HG03571 (cell line): ENCODE data around the gene TSC1.

Experiments used
- ATAC-seq: cut with Tn5 transposase; IDR thresholded peaks from one replicate; pipeline ENCODE4 v1.9.1; 2021; ENCODE audit not compliant: unreplicated experiment

The TSC1 gene

DNA sequence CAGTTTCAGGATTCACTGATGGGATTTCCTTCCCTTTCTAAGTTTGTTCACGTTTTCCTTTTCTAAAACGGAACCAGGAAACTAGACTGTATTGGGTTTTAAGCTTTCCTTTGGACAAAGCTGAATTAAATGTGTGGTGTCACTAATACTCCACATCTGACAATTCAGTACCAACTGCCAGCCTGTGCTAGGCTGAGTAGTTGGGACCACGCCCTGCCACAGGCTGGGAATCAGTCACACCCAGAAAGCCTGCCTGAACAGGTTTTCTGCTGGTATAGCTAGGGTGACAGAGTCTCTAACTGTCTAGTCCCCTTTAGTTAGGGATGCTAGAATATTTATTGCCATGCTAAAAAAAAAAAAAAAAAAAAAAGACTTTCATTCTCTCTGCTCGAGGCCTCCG is 50.1 kb downstream of the TSC1 start:
- no peak for ATAC-seq

DNA sequence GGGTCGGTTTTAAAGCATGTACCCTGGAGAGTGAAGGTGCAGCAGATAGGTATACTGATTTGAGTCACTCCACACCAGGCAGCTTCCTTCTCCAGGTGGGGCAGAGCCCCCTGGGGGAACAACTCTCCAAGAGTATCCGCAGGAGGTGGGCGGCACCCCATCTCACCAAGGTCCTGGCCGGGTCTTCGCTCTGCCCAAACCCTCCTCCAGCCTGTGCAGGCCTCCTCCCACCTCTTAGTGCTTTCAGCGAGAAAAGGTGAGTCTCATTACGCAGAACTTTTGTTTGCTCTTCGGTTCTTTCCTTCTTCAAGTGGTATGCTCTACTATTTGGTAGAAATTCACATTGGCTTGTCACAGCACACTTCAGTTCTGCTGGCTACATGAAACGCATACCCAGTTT is 52.0 kb downstream of the TSC1 start:
- no peak for ATAC-seq

DNA sequence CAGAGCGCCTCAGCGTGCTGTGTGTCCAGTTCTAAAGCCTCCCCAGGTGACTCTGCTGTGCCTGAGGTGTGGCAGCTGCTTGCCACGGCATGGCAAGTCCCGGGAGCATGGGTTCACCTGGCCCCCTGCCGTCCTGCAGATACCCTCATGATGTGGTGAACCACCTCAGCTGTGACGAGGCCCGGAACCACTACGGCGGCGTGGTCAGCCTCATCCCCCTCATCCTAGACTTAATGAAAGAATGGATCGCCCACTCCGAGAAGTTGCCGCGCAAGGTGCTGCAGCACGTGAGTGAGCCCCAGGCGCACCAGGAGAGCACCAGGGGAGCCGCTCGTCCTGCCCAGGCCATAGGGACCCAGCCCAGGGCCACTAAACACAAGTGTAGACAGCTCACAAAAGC is 56.3 kb downstream of the TSC1 start:
- ATAC-seq, result no peak

DNA sequence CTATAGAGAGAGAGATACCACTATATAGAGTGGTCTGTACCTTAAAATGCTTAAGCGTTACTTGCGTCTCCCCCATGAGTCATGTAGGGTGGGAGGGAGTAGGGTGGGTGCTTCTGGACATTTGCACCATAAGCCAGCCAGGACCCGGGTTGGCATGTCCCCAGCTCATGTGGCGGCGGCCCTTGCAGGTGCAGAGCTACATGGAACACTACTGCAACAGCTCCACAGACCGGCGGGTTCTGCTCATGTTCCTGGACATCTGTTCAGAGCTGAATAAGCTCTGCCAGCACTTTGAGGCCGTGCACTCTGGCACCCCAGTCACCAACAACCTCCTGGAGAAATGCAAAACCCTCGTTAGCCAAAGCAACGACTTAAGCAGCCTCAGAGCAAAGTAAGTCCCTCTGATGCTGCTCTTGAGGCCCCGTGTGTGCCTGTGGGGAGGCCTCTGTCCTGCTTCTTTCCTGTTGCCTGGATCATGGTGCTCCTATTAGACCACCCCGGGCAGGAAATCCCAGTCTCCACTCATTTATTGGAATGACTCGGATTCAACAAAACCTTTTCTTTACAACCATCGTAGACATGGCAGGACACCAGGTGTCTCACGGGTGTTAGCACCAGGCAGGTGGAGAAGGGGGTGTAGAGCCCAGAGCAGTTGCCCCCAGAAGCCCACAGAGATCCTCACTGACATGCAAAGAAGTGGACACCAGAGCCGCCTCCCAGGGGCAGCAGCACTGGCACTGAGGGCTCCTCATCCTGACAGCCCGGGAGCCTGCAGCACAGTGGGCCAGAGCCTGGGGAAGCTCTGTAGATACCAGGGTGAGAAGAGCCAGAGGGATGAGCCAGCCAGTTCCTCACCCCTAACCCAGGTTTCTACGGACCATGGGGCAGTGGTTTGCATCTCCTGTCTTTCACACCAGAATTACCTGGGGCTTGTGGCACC is 57.0 kb downstream of the TSC1 start:
- ATAC-seq, result no peak

DNA sequence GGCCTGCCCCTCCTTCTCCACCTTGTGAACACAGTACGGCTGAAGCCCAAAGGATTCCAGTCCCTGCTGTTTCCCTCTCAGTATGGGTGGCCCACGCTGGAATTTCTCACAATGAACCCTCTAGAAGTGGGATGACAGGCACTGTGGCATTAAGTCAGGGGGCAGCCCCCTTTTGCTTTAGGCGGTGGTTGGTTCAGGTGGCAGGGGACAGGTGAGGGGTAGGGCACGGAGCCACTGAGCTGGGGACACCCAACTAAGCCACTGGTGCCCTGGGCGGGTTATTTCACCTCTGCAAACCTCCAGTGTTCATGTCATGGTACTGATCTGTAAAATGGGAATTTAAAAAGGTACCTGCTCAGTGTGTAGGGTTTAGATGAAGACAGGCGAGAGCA is 58.1 kb downstream of the TSC1 start:
- ATAC-seq, result no peak

DNA sequence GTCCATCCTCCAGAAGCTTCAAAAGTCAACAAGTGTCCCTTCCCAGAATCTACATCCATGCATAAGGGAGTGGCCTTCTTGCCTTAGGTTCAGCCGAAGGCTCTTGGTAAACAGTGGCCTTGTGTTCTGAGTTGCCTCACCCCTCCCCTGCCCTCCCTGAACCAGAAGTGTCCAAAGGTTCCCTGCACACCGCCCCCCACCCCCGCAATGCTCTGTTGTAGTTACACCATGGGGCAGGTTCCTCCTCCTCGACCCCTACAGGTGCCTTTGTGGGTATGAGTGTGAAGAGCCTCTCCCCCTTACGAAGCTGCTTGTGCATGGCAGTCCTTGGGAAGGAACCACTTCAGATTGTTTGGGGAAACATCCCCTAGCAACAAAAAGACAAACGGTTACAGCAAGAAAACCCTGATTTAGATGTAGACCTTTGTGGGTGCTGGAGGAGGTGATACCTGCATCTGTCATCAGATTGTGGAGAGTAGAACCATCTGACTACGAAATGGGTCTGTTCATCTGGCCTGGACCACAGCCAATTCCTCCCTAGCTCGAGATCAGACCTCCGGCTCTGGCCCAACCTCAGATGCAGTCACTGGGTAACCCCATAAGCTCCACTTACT is 58.6 kb downstream of the TSC1 start:
- ATAC-seq, result no peak

DNA sequence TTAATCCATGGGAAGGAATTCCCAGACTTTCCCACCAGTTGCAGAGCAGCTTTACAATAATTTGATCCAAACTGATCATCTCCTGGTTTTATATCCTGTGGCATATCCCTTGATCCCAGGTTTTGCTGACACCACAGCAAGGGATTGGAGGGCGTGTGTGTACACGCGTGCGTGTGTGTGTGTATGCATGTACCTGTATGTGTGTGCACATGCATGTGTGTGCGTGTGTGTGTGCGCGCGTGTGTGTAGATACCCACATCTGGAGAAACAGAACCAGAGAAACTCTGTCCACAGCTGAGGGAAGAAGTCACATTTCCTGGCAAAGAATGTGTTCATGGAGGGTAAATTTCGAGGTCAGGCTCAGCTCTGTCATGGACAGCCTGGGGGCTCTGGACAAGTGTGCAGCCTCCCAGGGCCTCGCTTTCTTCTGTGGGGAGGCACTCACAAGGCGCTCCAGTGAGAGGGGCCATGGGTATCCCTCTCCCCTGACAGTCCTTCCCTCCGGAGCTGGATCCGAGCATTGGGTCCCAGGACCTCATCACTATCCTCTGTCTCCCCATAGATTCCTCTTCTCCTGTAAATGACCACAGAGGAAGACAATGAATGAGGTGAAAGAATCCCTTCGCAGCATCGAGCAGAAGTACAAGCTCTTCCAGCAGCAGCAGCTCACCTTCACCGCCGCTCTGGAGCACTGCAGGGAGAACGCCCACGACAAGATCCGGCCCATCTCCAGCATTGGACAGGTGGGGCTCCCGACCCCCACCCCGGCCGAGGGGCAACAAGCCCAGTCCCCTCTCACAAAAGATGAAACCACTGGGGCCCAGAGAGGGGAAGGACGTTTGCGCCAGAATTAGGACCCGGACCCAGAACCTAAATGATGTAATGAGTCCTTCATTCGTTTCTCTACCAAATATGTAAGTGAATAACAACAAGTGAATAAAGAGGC is 60.8 kb downstream of the TSC1 start:
- ATAC-seq, result no peak

DNA sequence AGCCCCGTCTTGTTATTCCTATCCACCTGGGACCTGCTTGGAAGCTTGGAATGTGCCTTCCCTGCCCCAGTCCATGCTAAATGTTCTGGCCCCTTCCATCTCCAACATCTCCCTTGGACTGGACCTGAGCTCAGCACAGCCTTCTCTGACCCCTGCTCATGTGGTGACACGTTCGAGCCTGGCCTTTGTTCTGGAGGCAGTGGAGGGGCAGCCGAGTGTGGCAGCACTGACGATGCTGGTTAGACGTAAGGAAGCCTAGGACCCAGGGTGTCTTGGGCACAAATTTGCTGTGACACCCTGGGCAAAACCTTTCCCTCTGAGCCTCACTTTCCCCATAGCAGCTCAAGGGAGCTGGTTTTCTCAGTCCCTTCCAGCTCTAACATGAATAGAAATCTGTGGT is 61.8 kb downstream of the TSC1 start:
- ATAC-seq, result no peak

DNA sequence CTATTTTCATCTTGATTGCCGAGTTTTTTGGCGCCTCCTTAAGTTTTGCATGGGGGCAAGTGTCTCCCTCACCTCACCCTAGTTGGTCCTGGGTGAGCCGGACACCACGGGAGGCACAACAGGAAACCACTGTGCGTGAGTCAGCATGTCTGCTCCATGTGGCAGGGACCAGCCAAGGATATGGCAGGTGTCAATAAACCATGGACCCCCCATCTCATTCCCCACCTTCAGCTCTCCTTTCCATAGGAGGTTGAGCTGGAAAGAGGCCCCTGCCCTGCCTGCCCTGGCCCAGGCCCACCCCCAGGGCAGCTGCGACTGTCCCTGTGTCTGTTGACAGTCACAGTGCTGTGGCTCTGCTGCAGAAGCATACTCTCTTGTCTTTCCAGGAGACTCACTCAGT is 62.6 kb downstream of the TSC1 start:
- no peak for ATAC-seq

DNA sequence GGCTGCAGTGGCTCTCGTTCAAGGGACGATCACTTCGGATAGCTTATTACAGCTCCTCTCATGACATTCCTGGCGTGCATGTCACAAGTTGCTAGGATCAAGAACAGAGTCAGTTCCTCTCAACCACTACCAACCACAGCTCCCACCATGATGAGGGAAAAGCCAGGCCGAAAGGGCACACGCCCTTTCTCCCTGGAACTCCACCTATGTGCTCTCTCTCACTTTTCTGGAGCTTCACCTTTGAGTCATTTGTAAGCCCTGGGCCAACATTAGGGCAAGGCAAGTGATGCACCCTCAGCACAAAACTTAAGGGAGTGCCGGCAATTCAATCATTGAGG is 64.1 kb downstream of the TSC1 start:
- no peak for ATAC-seq

DNA sequence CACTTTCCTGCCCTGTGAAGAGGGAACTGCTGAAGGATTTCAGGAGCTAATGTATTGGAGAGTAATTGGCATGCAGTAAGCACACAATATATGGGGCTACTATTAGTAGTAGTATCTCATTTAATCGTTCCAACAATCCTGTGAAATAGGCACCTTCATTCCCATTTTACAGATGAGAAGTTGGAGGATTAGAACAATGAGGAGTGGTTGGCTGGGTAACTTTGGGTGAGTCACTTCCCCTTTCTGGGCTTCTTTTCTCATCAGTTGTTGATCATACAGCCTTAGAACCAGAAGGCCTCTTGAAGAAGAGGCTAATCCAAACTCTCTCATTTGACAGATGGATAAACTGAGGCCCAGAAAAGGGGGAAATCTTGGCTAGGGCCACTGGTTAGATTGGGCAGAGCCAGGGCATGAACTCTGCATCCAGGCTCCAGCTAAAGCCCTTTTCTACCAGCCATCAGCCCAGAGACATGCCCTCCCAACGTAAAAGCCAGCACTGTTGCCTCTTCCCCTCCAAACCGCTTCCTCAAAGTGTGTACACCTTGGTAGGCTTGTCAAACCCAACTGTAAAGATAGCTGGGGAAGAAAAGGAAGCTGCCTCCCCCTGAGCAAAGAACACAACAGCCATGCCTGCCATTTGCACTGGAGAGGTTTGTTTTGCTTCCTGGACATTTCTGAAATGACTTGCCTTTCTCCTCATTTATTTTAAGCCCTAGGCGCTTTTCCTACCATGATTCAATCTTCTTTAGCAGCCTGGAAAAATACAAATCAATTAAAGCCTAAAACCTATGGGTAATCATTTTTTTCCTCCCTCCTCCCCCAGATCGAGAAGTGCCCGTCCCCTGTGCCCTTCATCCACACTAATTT is 64.7 kb downstream of the TSC1 start:
- no peak for ATAC-seq

DNA sequence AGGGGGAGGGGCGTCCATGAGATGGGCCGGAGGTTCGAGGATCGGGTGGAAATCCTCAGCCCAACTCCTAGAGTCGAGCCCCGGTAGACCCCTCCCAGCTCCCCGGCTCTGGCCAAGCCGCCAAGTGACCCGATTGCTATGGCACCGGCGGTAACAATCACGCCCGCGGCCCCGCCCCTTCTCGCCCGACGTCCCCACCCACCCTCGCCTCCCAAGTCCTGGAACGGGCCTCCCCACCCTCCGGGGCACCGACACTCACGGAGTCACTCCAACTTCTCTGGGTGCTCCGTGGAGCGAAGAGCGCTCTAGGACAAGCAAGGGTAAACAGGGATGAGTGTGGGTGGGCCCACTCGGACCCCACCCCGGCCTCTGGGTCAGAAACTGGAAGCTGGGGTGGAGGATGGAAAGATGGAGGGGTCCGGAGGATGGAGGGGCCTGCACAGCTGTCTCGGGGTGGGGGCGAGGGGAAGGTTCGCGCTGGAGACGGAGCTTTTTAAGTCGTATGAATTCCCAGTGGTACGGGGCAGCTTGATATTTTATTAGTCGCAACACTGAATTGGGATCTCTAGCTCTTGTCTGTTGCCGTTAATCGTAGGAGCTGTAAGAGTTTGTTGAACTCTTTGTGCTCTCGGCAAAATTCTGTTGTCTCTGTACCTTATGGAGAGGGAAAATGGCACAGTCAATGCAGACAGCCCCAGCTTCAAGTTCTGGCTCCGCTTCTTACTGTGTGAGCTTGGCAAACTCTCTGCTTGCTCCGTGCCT is 65.5 kb downstream of the TSC1 start, which contains the start of gene SPACA9:
Gene SPACA9 (plus strand): TSS at position 204 of the 762 bp plus-strand sequence. CDS start 5,050 bp downstream, outside the sequence.
- no peak for ATAC-seq

DNA sequence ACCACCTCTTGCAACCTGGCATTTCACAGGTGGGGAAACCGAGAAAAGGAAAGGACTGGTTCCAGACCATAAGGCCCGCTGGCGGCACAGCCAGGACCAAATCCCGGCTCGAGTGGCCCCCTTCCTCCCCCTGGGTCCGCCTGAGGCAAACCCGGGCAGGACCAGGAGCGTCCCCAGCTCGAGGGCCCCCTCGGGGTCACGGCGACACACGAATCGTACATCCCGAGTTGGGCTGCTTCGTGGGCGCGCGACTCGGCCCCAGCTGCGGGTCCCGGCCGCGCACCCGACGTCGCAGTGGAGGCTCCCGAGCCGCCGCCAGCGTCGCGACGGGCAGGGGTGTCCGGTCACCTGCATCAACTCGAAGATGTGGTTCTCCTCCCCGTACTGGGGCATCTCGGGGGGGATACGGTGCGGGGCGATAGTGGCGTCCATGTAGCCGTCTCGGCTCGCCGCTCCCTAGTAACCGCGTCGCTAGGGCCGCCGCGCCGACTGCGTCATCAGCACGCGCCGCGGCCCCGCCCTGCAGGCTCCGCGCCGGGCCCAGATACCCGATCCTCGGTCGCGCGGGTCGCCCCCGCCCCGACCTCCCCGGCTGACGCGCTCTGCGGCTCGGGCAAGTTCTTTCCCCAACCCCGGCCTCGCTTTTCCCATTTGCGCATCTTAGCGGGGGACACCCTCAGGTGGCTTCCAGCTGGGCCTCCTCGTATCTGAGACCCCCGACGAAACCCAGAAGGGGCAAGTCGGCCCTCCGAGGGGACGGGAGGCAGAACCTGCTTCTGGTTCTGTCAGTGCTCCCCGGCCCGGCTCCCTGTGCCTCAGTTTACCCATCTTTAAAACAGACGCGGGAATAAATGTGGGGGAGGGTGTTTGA is 66.4 kb downstream of the TSC1 start, which contains the start of gene AK8:
Gene AK8 (minus strand): TSS at position 461 of the 871 bp plus-strand sequence. CDS start 29 bp downstream, at position 432.
- no peak for ATAC-seq

DNA sequence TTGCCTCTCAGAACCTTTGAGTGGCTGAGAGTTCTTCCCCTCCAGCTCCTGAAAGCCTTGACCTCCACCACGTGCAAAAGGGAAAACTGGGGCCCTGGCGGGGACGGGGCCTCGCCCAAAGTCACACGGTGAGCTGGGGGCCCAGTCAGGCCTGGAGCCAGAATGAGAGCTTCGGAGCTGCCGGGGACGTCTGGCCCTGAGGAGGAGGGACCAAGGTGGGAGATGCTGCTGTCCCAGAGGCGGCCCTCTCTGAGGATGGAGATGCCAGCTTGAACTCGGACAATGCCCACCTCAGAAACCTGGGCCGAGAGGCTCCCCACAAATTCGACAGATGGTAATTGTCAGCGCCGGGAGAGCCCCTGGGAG is 67.0 kb downstream of the TSC1 start:
- no peak for ATAC-seq

DNA sequence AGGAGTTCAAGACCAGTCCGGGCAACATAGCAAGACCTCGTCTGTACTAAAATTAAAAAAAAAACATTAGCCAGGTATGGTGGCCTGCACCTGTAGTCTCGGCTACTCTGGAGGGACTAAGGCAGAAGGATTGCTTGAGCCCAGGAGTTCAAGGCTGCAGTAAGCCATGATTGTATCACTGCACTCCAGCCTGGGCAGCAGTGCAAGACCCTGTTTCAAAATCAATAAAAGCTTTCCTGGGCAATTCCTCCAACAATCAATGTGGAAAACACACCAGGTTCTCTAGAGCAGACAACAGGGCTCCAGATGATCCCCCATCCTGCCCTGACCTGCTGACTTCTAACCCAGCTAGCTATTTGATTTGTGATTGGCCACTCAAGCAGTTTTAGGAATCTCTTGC is 67.6 kb downstream of the TSC1 start:
- no peak for ATAC-seq

DNA sequence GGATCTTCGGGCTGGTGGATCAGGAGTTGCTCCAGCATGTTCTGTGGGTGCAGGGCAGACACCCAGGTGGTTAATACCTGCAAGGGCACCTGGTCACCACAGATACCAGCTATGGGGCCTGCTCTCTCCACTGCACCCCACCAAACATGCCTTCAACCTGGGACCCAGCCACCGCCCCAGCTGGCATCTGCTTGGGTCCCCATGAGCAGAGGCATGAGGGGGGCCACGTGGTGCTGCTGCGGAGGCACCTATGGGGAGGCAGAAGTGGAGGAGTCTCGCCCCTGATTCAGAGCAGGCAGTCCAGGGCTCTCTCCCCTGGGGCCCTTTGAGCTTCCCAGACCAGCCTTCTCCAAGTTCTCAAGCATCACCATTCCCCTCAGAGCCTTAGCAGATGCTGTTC is 69.3 kb downstream of the TSC1 start:
- ATAC-seq, result no peak

DNA sequence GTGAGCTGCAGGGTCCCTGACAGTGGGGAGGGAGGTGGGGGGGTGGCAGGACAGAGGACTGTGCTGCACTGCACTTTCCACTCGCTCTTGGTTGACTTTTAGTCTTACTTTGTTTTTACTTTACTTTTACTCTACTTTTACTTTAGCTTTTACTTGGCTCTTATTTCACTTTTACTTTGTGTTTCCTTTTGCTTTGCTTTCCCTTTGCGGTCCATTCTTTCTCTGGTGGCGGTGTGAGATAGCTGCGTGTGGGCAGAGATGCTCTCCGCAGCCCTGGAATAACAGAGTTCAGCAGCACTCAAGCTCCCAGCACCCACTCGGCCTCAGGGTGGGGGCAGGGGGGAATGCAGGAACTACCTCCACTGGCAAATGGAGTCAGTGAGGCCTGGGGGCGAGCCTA is 71.0 kb downstream of the TSC1 start:
- ATAC-seq, result no peak

DNA sequence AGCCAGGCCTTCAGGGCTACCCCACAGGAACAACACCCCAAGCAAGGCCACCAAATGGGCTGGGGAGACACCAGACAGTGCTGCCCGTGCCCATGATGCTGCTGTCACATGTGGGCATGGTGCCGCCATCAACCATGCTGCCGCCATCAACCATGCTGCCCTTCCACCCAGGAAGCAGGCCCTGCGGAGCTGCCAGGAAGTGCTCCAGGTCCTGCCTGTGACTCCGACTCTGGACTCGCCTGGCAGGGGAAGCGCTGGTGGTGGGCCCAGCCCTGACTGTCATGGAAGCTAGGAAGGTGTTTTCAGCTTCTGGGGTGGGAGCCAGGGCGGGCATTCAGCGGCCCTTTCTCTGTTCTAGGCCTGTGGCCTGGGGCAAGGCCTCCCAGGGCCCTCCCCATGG is 75.2 kb downstream of the TSC1 start:
- no peak for ATAC-seq

DNA sequence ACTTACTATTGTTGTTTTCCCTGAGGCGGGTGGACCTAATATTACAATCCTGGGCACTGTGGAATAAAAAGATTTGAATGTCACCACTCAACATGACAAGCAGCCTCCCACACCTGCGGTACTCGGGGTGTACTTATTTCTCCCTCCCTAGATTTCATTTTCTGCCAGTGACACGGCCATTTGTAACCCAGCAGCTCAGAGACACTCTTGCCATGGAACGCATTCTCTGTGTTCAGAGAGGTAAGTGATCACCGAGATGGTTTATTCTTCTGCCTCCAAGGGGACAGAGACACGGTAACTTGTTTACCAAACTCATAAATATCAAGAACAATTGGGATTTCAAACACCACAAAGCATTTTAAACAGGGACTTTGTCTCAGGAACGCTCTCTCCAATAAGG is 77.5 kb downstream of the TSC1 start:
- no peak for ATAC-seq
